CD14-positive monocyte (primary cell): ENCODE data around the gene TCIRG1. TPM values are rescaled to one million over a fixed set of nuclear protein-coding genes. Genes with fewer than 3 reads are reported as not detected.

ENCODE experiments used
- DNase-seq, 3 donors: peaks; one replicate each; pipeline ENCODE4 v3.0.0-alpha.2; 2011 to 2022
- H2AFZ ChIP-seq: 2 replicates; pipeline ENCODE4 v1.6.0; 2012; ENCODE audit warnings: mild to moderate bottlenecking, low read depth, low read length, inconsistent platforms; ENCODE audit not compliant: insufficient read depth, poor library complexity, severe bottlenecking
- H3K27ac ChIP-seq, 2 donors: 1 replicate in 1 of 2; 2 replicates in 1 of 2; pipeline ENCODE4 v1.5.1; 2012 to 2013; ENCODE audit warnings: low read length in 2 of 2, control low read depth in 1 of 2, inconsistent platforms in 1 of 2, low read depth in 1 of 2, mild to moderate bottlenecking in 1 of 2
- H3K27me3 ChIP-seq, 2 donors: one replicate each; pipeline versions ENCODE4 v1.6.0 to v1.6.1; 2011 to 2013; ENCODE audit warnings: low read length in 2 of 2; ENCODE audit not compliant: control insufficient read depth in 2 of 2, insufficient read depth in 2 of 2
- H3K36me3 ChIP-seq, 2 donors: replicated peaks in 1 of 2; 1 replicate in 1 of 2; 2 replicates in 1 of 2; pipeline versions ENCODE4 v1.5.1 to v1.6.1; 2012 to 2013; ENCODE audit warnings: low read length in 2 of 2, control low read depth in 1 of 2, inconsistent platforms in 1 of 2, mild to moderate bottlenecking in 1 of 2; ENCODE audit not compliant: insufficient read depth in 2 of 2, control insufficient read depth in 1 of 2
- H3K4me1 ChIP-seq, 2 donors: 1 replicate in 1 of 2; 2 replicates in 1 of 2; pipeline versions ENCODE4 v1.5.1 to v1.6.1; 2012 to 2013; ENCODE audit warnings: low read length in 2 of 2, control low read depth in 1 of 2, inconsistent platforms in 1 of 2, mild to moderate bottlenecking in 1 of 2, moderate library complexity in 1 of 2; ENCODE audit not compliant: insufficient read depth in 2 of 2, control insufficient read depth in 1 of 2
- H3K4me2 ChIP-seq: replicated peaks from 2 replicates; pipeline ENCODE3; 2012; ENCODE audit warnings: low read length, moderate library complexity, mild to moderate bottlenecking; ENCODE audit not compliant: poor library complexity, severe bottlenecking; ENCODE audit errors: extremely low read depth
- H3K4me3 ChIP-seq, 3 experiments: fragments of 200-600 bp in 1 of 3; sonication (generic) in 1 of 3; replicated peaks in 1 of 3; 1 replicate in 2 of 3; 2 replicates in 1 of 3; pipeline ENCODE4 v1.5.1; 2011 to 2013; ENCODE audit warnings: low read length in 3 of 3, mild to moderate bottlenecking in 3 of 3, control low read depth in 2 of 3, low read depth in 2 of 3, inconsistent platforms in 1 of 3, moderate library complexity in 1 of 3
- H3K79me2 ChIP-seq: 2 replicates; pipeline ENCODE4 v1.6.0; 2012; ENCODE audit warnings: mild to moderate bottlenecking, control low read depth, inconsistent platforms, low read length, moderate library complexity; ENCODE audit not compliant: insufficient read depth
- H3K9ac ChIP-seq: 2 replicates; pipeline ENCODE4 v1.6.0; 2017; ENCODE audit warnings: low read length, mild to moderate bottlenecking; ENCODE audit not compliant: insufficient read depth, poor library complexity, severe bottlenecking
- H3K9me3 ChIP-seq, 2 donors: replicated peaks in 1 of 2; 1 replicate in 1 of 2; 2 replicates in 1 of 2; pipeline versions ENCODE4 v1.5.1 to v1.6.1; 2012 to 2013; ENCODE audit warnings: low read length in 2 of 2, control low read depth in 1 of 2; ENCODE audit not compliant: control insufficient read depth in 1 of 2, insufficient read depth in 1 of 2
- H4K20me1 ChIP-seq: 2 replicates; pipeline ENCODE4 v1.6.0; 2012; ENCODE audit warnings: mild to moderate bottlenecking, low read length, control low read depth, moderate library complexity; ENCODE audit not compliant: insufficient read depth
- H3K27ac Mint-ChIP-seq, 7 donors: one replicate each; pipeline ENCODE4 v1.8.0; 2020; ENCODE audit warnings: mild to moderate bottlenecking in 7 of 7, mixed read lengths in 7 of 7, moderate library complexity in 6 of 7, inconsistent platforms in 2 of 7
- H3K27me3 Mint-ChIP-seq, 3 donors: one replicate each; pipeline ENCODE4 v1.8.0; 2021 to 2022; ENCODE audit warnings: low read depth in 3 of 3, mild to moderate bottlenecking in 3 of 3, mixed read lengths in 3 of 3, moderate library complexity in 3 of 3, inconsistent platforms in 1 of 3
- H3K36me3 Mint-ChIP-seq, 2 donors: one replicate each; pipeline ENCODE4 v1.8.0; 2020; ENCODE audit warnings: mixed read lengths in 2 of 2, inconsistent platforms in 1 of 2, mild to moderate bottlenecking in 1 of 2
- H3K4me1 Mint-ChIP-seq: one replicate; pipeline ENCODE4 v1.8.0; 2020; ENCODE audit warnings: mild to moderate bottlenecking, mixed read lengths
- H3K4me3 Mint-ChIP-seq, 2 donors: one replicate each; pipeline ENCODE4 v1.8.0; 2020; ENCODE audit warnings: mild to moderate bottlenecking in 2 of 2, mixed read lengths in 2 of 2, moderate library complexity in 1 of 2
- H3K9me3 Mint-ChIP-seq, 7 donors: one replicate each; pipeline ENCODE4 v1.8.0; 2020 to 2022; ENCODE audit warnings: mixed read lengths in 7 of 7, mild to moderate bottlenecking in 6 of 7, moderate library complexity in 6 of 7, inconsistent platforms in 2 of 7
- WGBS: methylation state at CpG from one replicate; pipeline ENCODE4 v1.1.5; 2013; ENCODE audit warnings: missing lambda C conversion rate; ENCODE audit not compliant: insufficient coverage; 5-methylcytosine and 5-hydroxymethylcytosine counted together
- intact Hi-C, 2 donors: fragments of 100-400 bp; cut with micrococcal nuclease; formaldehyde crosslinking; loops; one replicate each; pipeline versions ENCODE4 v1.15.0 to v1.15.1; 2023
- polyA plus RNA-seq, 3 donors: library from polyadenylated mRNA; depleted of rRNA in 1 of 3; unstranded in 2 of 3; stranded (reverse) in 1 of 3; fragments of 300-500 nt in 2 of 3; fragments of >200 nt in 1 of 3; fragmentation: Illumina TruSeq in 2 of 3; gene quantifications; 1 replicate in 2 of 3; 2 replicates in 1 of 3; pipeline ENCODE4 v1.2.3, GENCODE V29; 2012 to 2021
- TF ChIP-seq, protein P1 (sequence below): fragments of 200-600 bp; IDR thresholded peaks from one replicate; pipeline ENCODE4 v1.8.0; 2022; ENCODE audit warnings: antibody characterized with exemption, mild to moderate bottlenecking

The TCIRG1 gene
- polyA plus RNA-seq, 3 donors = 197 to 1,286 (median 225) TPM

DNA sequence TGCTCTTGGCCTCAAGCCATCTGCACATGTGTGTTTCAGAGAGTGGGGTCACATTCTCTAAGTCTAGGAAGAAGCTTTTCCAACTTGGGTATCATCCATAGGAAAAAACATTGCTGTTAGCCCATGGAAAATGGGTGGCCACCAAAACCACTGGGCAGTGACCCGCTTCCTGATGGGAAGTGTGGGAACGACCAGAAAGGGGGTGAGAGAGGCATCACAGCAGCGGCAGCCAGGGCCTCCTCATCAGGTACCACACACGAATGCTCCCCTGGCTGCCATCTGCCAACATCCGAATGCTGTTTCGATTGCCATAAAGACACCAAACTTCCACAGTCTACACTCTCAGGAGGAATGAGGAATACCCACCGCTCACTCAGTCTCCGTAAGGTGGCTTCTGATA lies 42.0 kb downstream of the TCIRG1 start:
- no peaks in the 10 kb centered on the region for H3K9me3 Mint-ChIP-seq
- no CpG with 5 or more reads among the region's 8 CpGs for WGBS
- Histone ChIP-seq H3K36me3 (peaks cover 10 to 43% of the 10 kb centered on the region in 2 donors), H3K9ac (no peak overlapping the region), H3K4me2 (no peak overlapping the region), H3K27ac (no peak overlapping the region), H3K27me3 (no peaks in the 10 kb centered on the region), H3K9me3 (no peaks in the 10 kb centered on the region), H3K4me1 (no peaks in the 10 kb centered on the region), H3K4me3 (no peak overlapping the region), H4K20me1 (no peaks in the 10 kb centered on the region), H2AFZ (no peak overlapping the region), H3K79me2 (no peaks in the 10 kb centered on the region)
- H3K4me1 Mint-ChIP-seq = no peaks in the 10 kb centered on the region
- no peak overlapping the region for H3K4me3 Mint-ChIP-seq
- peaks cover 39 to 56% of the 10 kb centered on the region in 2 donors for H3K36me3 Mint-ChIP-seq
- TF ChIP-seq, protein P1, sequence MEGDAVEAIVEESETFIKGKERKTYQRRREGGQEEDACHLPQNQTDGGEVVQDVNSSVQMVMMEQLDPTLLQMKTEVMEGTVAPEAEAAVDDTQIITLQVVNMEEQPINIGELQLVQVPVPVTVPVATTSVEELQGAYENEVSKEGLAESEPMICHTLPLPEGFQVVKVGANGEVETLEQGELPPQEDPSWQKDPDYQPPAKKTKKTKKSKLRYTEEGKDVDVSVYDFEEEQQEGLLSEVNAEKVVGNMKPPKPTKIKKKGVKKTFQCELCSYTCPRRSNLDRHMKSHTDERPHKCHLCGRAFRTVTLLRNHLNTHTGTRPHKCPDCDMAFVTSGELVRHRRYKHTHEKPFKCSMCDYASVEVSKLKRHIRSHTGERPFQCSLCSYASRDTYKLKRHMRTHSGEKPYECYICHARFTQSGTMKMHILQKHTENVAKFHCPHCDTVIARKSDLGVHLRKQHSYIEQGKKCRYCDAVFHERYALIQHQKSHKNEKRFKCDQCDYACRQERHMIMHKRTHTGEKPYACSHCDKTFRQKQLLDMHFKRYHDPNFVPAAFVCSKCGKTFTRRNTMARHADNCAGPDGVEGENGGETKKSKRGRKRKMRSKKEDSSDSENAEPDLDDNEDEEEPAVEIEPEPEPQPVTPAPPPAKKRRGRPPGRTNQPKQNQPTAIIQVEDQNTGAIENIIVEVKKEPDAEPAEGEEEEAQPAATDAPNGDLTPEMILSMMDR = no peak
- H3K27me3 Mint-ChIP-seq = no peaks in the 10 kb centered on the region
- intact Hi-C loops = no loop called here
- no peak for DNase-seq
- H3K27ac Mint-ChIP-seq = no peak overlapping the region

DNA sequence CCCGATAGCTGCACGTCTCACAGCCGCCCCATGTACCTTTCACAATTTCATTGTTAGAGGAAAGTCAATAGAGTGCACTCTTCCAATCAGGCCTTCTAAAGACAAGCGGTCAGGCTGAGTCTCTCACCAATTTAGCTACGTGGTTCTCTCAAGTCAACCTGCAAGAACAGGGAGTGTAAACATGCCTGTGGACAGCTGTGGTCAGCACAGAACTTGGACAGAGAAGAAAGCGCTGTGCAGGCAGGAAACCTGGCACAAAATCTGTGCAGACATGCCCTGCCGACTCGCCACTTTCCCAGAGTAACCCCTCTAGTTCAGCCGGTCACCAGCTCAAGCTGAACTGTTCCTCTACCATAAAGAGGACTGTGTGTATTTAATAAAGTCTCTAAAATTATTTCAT lies 42.9 kb downstream of the TCIRG1 start:
- H4K20me1 ChIP-seq = no peaks in the 10 kb centered on the region
- no peak overlapping the region for H3K4me3 ChIP-seq
- no peaks in the 10 kb centered on the region for H3K4me1 ChIP-seq
- no peaks in the 10 kb centered on the region for H3K4me1 Mint-ChIP-seq
- no peak overlapping the region for H3K4me3 Mint-ChIP-seq
- no peak for DNase-seq
- H3K27me3 Mint-ChIP-seq = no peaks in the 10 kb centered on the region
- WGBS = 94% methylated on average over 3 of the region's 9 CpGs
- TF ChIP-seq, protein P1 = no peak
- intact Hi-C loops = no loop called here
- H3K9ac ChIP-seq = no peak overlapping the region
- H3K36me3 Mint-ChIP-seq = peaks cover 35 to 49% of the 10 kb centered on the region in 2 donors
- H3K27me3 ChIP-seq = no peaks in the 10 kb centered on the region
- no peak overlapping the region for H2AFZ ChIP-seq
- no peak overlapping the region for H3K27ac ChIP-seq
- no peaks in the 10 kb centered on the region for H3K9me3 ChIP-seq
- peaks cover 10 to 43% of the 10 kb centered on the region in 2 donors for H3K36me3 ChIP-seq
- no peaks in the 10 kb centered on the region for H3K79me2 ChIP-seq
- H3K27ac Mint-ChIP-seq = no peak overlapping the region
- H3K4me2 ChIP-seq = no peak overlapping the region
- H3K9me3 Mint-ChIP-seq = no peaks in the 10 kb centered on the region
